Stimulated activated naive CD8-positive, alpha-beta T cell treated with anti-CD3 and anti-CD28 coated beads, Interleukin-15, amount 100 ng/mL, for 72 hours (primary cell): ENCODE results near the gene LSM3.

Experiments
- ATAC-seq: fragments of 150-1000 bp; cut with Tn5 transposase; 2 replicates; pipeline ENCODE4 v1.10.0; 2021; ENCODE audit warnings: mild to moderate bottlenecking, moderate library complexity
- DNase-seq, 2 donors: peaks; one replicate each; pipeline ENCODE4 v3.0.0; 2021 to 2022
- H3K27ac Mint-ChIP-seq, 2 donors: one replicate each; pipeline ENCODE4 v1.8.0; 2022; ENCODE audit warnings: mild to moderate bottlenecking in 2 of 2, mixed read lengths in 2 of 2, moderate library complexity in 2 of 2
- H3K27me3 Mint-ChIP-seq: one replicate; pipeline ENCODE4 v1.8.0; 2022; ENCODE audit warnings: mixed read lengths
- H3K4me1 Mint-ChIP-seq: one replicate; pipeline ENCODE4 v1.8.0; 2022; ENCODE audit warnings: mild to moderate bottlenecking, mixed read lengths
- H3K4me3 Mint-ChIP-seq, 2 donors: one replicate each; pipeline ENCODE4 v1.8.0; 2022; ENCODE audit warnings: mild to moderate bottlenecking in 2 of 2, mixed read lengths in 2 of 2, moderate library complexity in 1 of 2
- H3K9me3 Mint-ChIP-seq, 2 donors: one replicate each; pipeline ENCODE4 v1.8.0; 2022; ENCODE audit warnings: mixed read lengths in 2 of 2

LSM3 gene

DNA sequence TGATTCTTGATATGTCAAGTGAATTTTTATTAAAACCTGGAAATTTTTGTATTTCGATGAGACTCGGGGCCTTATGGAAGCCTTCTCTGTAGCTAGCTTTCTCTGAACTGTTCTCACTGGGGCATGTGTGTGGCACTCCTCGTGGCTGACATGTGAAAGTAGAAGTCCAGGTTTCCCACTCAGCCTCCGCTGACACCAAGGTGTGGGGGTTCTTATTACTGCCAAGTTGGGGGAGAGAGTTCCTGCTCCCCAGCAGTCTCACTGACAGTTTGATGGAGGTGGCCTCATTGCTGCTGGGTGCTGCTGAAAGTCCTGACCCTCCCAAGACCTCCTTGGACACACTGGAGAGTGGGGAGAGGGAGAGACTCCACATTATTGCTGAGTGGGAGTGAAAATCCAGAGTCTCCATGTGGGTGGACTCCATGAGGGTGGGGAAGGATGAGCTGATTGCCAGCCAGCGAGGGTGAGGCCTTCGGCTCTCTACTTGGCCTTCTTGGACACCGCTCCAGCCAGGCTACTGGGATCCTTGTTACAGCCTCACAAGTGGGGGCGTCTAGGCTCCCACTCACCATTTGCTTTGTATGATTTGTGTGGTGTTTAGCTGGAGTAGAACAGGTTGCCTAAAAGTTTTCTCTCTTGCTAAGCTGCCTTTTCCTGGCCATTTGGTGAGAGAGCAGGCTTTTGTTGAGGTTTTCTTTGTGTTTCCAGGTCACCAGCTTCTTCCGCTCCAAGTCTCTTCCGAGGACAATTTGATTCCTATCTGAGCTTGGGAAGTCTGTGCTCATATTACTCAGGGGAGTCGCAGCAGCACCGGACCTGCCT is 64.1 kb downstream of the LSM3 start:
- peak overlapping the region in 1 of 2 donors; percentile 63 for H3K27ac Mint-ChIP-seq
- H3K27me3 Mint-ChIP-seq, result peaks cover 11% of the 10 kb centered on the region
- no peaks in the 10 kb centered on the region for H3K4me1 Mint-ChIP-seq
- no peak overlapping the region for H3K4me3 Mint-ChIP-seq
- H3K9me3 Mint-ChIP-seq, result no peaks in the 10 kb centered on the region
- ATAC-seq (no peak), DNase-seq (no peak)

DNA sequence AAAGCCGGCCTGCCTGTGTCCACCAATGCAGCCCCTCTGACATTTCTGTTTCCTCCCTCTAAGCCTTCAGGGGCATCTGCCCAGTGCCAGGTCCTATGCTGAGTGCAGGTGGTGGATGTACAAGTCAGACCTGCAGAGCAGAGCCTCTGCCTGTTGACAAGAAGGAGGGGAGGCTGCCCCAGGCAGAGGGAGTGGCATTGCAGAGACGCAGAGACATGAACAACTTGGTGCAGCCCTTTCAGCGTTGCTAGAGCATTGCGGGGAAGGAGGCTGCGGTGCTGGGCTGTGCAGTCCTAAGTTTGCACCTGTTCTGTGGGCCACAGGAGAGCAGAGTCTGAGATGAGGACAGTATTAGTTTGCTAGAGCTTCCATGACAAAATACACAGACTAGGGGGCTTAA is 65.2 kb downstream of the LSM3 start:
- Mint-ChIP-seq H3K27me3 (peaks cover 11% of the 10 kb centered on the region), H3K27ac (no peak overlapping the region)
- ATAC-seq, result no peak

DNA sequence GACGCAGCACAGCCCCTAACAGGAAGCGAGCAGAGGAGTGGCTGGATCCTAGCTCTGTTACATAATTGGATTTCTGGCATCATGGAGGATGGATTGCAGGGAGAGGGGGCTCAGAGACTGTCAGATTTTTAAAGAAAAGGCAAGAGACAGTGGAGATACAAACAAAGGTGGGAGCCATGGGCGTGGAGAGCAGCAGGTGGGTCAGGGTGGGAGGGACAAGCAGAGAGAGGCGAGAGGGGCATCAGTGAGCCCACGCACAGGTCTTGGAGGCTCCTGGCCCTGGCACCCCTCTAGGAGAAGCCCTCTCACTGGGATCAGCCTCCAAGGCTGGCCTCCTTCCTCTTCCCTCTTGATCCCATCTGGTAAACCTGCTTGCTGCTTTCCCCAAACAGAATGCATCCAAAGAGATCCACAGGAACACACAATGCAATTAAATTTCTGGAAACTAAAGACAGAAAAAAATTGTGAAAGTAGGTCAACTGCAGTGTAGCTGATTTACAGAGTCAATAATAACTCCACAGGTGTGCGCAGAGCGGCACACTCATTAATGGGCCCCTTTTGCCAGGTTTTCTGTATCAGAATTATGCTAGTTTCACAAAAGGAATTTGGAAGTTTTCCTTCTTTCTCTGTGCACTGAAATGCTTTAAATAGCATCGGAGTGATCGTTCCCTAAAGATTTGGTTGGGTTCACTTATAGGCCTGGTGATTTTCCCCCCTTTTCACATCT is 66.1 kb downstream of the LSM3 start:
- DNase-seq, result no peak
- no peak overlapping the region for H3K27ac Mint-ChIP-seq
- no peak overlapping the region for H3K4me3 Mint-ChIP-seq
- no peak for ATAC-seq
- H3K4me1 Mint-ChIP-seq, result no peaks in the 10 kb centered on the region
- no peaks in the 10 kb centered on the region for H3K9me3 Mint-ChIP-seq
- H3K27me3 Mint-ChIP-seq, result peaks cover 11% of the 10 kb centered on the region

More for the DNA sequence above, 65.2 kb downstream of the LSM3 start:
- no peak for DNase-seq
- no peaks in the 10 kb centered on the region for H3K9me3 Mint-ChIP-seq
- H3K4me3 Mint-ChIP-seq, result no peak overlapping the region
- no peaks in the 10 kb centered on the region for H3K4me1 Mint-ChIP-seq

DNA sequence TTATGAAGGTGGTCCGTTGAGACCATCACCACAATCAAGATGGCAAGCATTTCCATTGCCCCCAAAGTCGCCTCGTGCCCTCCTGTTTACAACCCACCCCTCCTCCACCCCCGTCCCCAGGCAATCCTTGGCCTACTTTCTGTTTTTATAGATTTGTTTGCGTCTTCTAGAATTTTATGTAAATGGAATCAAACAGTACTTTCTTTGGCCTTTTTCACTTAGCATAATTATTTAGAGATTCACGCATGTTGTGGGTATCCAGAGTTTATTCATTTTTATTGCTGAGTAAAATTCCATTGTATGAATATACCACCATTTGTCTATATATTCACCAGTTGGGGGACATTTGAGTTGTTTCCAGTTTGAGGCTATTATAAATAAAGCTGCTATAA is 66.6 kb downstream of the LSM3 start:
- Mint-ChIP-seq H3K27ac (no peak overlapping the region), H3K9me3 (no peaks in the 10 kb centered on the region), H3K4me1 (no peaks in the 10 kb centered on the region), H3K4me3 (no peak overlapping the region), H3K27me3 (peaks cover 11% of the 10 kb centered on the region)
- DNase-seq, result no peak
- no peak for ATAC-seq

DNA sequence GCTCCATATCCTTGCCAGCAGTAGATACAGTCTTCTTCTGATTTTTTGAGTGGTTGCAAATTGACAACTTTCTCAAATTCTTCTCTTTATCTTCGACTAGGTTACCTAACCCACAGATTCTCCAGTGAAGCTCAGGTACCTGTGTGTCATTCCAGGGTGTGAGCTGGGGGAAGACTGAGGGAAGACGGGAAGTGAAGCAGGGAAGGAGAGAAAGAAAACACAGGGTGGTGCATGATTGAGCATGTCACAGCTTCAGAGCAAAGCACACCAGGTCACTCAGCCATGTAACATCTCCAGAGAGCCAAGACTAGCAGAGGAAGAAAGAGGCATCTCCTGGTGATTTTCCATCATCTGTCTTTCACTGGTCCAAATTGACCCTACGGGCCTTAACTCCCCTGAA is 67.2 kb downstream of the LSM3 start:
- DNase-seq (no peak), ATAC-seq (no peak)
- Mint-ChIP-seq H3K27me3 (peaks cover 11% of the 10 kb centered on the region), H3K27ac (no peak overlapping the region), H3K9me3 (no peaks in the 10 kb centered on the region), H3K4me3 (no peak overlapping the region), H3K4me1 (no peaks in the 10 kb centered on the region)

DNA sequence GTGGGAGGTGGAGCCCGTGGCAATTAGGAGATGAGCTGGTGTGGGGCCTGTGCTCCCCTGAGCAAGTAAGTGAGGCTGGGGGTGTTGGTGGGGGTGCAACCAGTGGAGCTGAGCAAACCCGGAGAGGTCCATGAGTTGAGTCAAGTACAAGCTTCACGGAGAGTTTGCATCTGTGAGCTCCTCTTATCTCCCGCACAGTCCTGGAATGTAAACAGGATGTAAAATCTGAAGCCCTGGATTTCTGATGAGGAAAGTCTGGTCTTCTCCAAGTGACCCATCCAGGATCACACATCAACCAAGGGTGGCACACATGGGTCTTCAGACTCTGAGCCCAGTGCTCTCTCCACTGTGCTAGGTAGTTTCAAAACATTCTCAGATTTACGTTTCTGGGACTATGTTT is 67.8 kb downstream of the LSM3 start:
- no peak for ATAC-seq
- Mint-ChIP-seq H3K4me1 (no peaks in the 10 kb centered on the region), H3K4me3 (no peak overlapping the region), H3K27me3 (peaks cover 11% of the 10 kb centered on the region), H3K27ac (no peak overlapping the region), H3K9me3 (no peaks in the 10 kb centered on the region)
- no peak for DNase-seq

DNA sequence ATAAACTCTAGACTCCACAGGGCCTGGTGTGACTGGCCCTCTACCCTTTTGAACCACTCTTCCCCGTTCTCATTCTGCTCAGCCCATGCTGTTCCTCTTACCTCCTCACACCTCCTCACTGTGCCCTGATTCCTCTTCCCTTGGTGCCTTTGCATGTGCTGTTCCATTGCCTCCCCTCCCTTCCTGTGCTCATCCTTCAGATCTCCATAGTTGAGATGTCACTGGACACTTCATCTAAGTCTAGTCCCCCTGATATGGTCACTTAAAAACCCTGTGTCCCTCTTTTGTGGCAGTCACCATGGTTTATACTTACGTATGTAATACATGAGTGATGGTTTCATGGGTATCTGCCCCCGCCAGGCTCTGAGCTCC is 69.8 kb downstream of the LSM3 start:
- no peaks in the 10 kb centered on the region for H3K9me3 Mint-ChIP-seq
- H3K4me1 Mint-ChIP-seq, result no peaks in the 10 kb centered on the region
- DNase-seq (no peak), ATAC-seq (no peak)
- H3K4me3 Mint-ChIP-seq, result no peak overlapping the region
- H3K27me3 Mint-ChIP-seq, result no peaks in the 10 kb centered on the region
- H3K27ac Mint-ChIP-seq, result no peak overlapping the region

DNA sequence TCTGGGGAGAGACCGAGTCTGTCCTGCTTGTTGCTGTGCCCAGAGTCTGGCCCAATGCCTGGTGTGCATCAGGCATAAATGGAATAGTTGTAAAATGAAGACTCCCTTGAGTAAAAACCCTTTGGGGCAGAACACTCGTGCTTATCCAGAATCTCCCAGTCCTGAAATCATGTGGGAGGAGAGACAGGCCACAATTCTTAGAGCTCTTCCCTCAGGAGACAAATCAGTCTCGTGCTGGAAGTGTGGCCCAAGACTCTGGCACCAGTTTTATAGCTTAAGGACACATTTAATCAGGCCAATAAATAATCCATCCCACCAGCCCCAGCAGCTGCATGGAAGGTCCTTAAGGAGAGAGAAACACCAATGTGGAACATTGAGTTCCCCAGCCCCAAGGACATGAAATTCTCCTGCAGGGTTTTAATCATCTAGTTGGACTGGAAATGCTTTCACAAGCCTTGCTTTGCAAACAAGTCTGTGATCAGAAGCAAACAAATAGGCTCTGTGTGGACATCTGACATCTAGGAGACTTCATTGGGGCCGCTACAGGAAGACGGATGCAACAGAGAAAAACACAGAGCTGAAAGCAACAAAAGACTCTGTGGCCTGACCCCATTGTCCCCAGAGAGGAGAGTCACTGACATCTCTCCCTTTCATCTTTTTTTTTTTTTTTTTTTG is 70.4 kb downstream of the LSM3 start:
- Mint-ChIP-seq H3K4me3 (no peak overlapping the region), H3K9me3 (no peaks in the 10 kb centered on the region)

More for the DNA sequence above, 70.4 kb downstream of the LSM3 start:
- DNase-seq (no peak), ATAC-seq (no peak)
- Mint-ChIP-seq H3K4me1 (no peaks in the 10 kb centered on the region), H3K27me3 (no peaks in the 10 kb centered on the region), H3K27ac (no peak overlapping the region)
